Liver (tissue), 3 donors: ENCODE data around the gene LRRC2.

ENCODE experiments used
- GABPA ChIP-seq, 2 donors: IDR thresholded peaks in 1 of 2; conservative IDR thresholded peaks in 1 of 2; 2 replicates each; pipeline ENCODE4 v1.6.1; 2016; ENCODE audit warnings: antibody characterized with exemption in 2 of 2, mild to moderate bottlenecking in 1 of 2, moderate library complexity in 1 of 2
- HNF4A ChIP-seq, 2 donors: conservative IDR thresholded peaks; 2 replicates each; pipeline ENCODE4 v1.6.1; 2016; ENCODE audit warnings: antibody characterized with exemption in 2 of 2, mild to moderate bottlenecking in 2 of 2
- JUND ChIP-seq, 2 donors: IDR thresholded peaks; 2 replicates each; pipeline ENCODE4 v1.6.1; 2016; ENCODE audit warnings: antibody characterized with exemption in 2 of 2
- RAD21 ChIP-seq, 2 donors: IDR thresholded peaks; 2 replicates each; pipeline ENCODE4 v1.6.1; 2016; ENCODE audit warnings: antibody characterized with exemption in 2 of 2, mild to moderate bottlenecking in 2 of 2
- SP1 ChIP-seq: IDR thresholded peaks from 2 replicates; pipeline ENCODE4 v1.6.1; 2018; ENCODE audit warnings: antibody characterized with exemption, mild to moderate bottlenecking
- TAF1 ChIP-seq: conservative IDR thresholded peaks from 2 replicates; pipeline ENCODE4 v1.6.1; 2016; ENCODE audit warnings: antibody characterized with exemption, mild to moderate bottlenecking
- YY1 ChIP-seq: IDR thresholded peaks from 2 replicates; pipeline ENCODE4 v1.6.1; 2016; ENCODE audit warnings: antibody characterized with exemption, mild to moderate bottlenecking
- TF ChIP-seq, protein P1 (sequence below): fragments of 150-350 bp; IDR thresholded peaks from 2 replicates; pipeline ENCODE4 v1.5.1; 2017; ENCODE audit warnings: improper control_type of control experiment, low read depth, low read length; ENCODE audit not compliant: missing input control
- TF ChIP-seq, protein P2 (sequence below): IDR thresholded peaks from 2 replicates; pipeline ENCODE4 v1.6.1; 2016; ENCODE audit warnings: antibody characterized with exemption
- TF ChIP-seq, protein P3 (sequence below): IDR thresholded peaks from 2 replicates; pipeline ENCODE4 v1.6.1; 2016; ENCODE audit warnings: antibody characterized with exemption
- TF ChIP-seq, protein P4 (sequence below): IDR thresholded peaks from 2 replicates; pipeline ENCODE4 v1.6.1; 2016; ENCODE audit warnings: antibody characterized with exemption, mild to moderate bottlenecking
- donor health status: healthy.
- donor health status: healthy.

DNA sequence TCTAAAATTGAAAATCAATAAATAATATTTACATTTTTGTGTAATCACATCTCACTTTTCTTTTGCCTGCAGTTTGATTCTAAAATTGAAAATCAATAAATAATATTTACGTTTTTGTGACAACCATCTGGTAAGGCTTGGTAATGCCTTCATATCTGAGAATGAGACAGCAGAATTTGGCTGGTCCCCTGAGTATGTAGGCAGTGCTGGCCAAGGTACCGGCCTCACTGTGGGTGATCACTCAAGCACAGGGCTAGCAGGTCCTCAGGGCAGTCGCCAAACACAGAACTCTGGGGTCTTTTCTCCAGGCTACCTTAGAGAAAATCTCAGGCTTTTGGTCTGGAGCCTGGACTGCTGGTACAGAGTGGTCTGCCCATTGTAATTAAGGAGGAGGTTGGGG lies 42.1 kb downstream of the LRRC2 start:
- TF ChIP-seq, protein P1, sequence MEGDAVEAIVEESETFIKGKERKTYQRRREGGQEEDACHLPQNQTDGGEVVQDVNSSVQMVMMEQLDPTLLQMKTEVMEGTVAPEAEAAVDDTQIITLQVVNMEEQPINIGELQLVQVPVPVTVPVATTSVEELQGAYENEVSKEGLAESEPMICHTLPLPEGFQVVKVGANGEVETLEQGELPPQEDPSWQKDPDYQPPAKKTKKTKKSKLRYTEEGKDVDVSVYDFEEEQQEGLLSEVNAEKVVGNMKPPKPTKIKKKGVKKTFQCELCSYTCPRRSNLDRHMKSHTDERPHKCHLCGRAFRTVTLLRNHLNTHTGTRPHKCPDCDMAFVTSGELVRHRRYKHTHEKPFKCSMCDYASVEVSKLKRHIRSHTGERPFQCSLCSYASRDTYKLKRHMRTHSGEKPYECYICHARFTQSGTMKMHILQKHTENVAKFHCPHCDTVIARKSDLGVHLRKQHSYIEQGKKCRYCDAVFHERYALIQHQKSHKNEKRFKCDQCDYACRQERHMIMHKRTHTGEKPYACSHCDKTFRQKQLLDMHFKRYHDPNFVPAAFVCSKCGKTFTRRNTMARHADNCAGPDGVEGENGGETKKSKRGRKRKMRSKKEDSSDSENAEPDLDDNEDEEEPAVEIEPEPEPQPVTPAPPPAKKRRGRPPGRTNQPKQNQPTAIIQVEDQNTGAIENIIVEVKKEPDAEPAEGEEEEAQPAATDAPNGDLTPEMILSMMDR: no peak
- no peak for TF ChIP-seq YY1
- TF ChIP-seq, protein P2, sequence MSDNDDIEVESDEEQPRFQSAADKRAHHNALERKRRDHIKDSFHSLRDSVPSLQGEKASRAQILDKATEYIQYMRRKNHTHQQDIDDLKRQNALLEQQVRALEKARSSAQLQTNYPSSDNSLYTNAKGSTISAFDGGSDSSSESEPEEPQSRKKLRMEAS: no peak
- TF ChIP-seq, protein P3, sequence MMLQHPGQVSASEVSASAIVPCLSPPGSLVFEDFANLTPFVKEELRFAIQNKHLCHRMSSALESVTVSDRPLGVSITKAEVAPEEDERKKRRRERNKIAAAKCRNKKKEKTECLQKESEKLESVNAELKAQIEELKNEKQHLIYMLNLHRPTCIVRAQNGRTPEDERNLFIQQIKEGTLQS: no peak
- TF ChIP-seq HNF4A (conservative IDR thresholded peaks at IDR 0.05): no peak
- TF ChIP-seq RAD21 (IDR thresholded peaks at IDR 0.05): no peak
- TF ChIP-seq TAF1: no peak
- TF ChIP-seq, protein P4, sequence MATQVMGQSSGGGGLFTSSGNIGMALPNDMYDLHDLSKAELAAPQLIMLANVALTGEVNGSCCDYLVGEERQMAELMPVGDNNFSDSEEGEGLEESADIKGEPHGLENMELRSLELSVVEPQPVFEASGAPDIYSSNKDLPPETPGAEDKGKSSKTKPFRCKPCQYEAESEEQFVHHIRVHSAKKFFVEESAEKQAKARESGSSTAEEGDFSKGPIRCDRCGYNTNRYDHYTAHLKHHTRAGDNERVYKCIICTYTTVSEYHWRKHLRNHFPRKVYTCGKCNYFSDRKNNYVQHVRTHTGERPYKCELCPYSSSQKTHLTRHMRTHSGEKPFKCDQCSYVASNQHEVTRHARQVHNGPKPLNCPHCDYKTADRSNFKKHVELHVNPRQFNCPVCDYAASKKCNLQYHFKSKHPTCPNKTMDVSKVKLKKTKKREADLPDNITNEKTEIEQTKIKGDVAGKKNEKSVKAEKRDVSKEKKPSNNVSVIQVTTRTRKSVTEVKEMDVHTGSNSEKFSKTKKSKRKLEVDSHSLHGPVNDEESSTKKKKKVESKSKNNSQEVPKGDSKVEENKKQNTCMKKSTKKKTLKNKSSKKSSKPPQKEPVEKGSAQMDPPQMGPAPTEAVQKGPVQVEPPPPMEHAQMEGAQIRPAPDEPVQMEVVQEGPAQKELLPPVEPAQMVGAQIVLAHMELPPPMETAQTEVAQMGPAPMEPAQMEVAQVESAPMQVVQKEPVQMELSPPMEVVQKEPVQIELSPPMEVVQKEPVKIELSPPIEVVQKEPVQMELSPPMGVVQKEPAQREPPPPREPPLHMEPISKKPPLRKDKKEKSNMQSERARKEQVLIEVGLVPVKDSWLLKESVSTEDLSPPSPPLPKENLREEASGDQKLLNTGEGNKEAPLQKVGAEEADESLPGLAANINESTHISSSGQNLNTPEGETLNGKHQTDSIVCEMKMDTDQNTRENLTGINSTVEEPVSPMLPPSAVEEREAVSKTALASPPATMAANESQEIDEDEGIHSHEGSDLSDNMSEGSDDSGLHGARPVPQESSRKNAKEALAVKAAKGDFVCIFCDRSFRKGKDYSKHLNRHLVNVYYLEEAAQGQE: no peak
- TF ChIP-seq GABPA (IDR thresholded peaks at IDR 0.05 in 1 of 2, conservative IDR thresholded peaks at IDR 0.05 in 1 of 2): no peak
- no peak for TF ChIP-seq JUND (IDR thresholded peaks at IDR 0.05)
- TF ChIP-seq SP1: no peak
